CD14-positive monocyte (primary cell): ENCODE measurements around the gene RAB17. TPM values are rescaled to one million over a fixed set of nuclear protein-coding genes. Genes with fewer than 3 reads are reported as not detected.

Source experiments
- DNase-seq, 3 donors: peaks; one replicate each; pipeline ENCODE4 v3.0.0-alpha.2; 2011 to 2022
- H2AFZ ChIP-seq: 2 replicates; pipeline ENCODE4 v1.6.0; 2012; ENCODE audit warnings: mild to moderate bottlenecking, low read depth, low read length, inconsistent platforms; ENCODE audit not compliant: insufficient read depth, poor library complexity, severe bottlenecking
- H3K27ac ChIP-seq, 2 donors: 1 replicate in 1 of 2; 2 replicates in 1 of 2; pipeline ENCODE4 v1.5.1; 2012 to 2013; ENCODE audit warnings: low read length in 2 of 2, control low read depth in 1 of 2, inconsistent platforms in 1 of 2, low read depth in 1 of 2, mild to moderate bottlenecking in 1 of 2
- H3K27me3 ChIP-seq, 2 donors: one replicate each; pipeline versions ENCODE4 v1.6.0 to v1.6.1; 2011 to 2013; ENCODE audit warnings: low read length in 2 of 2; ENCODE audit not compliant: control insufficient read depth in 2 of 2, insufficient read depth in 2 of 2
- H3K36me3 ChIP-seq, 2 donors: replicated peaks in 1 of 2; 1 replicate in 1 of 2; 2 replicates in 1 of 2; pipeline versions ENCODE4 v1.5.1 to v1.6.1; 2012 to 2013; ENCODE audit warnings: low read length in 2 of 2, control low read depth in 1 of 2, inconsistent platforms in 1 of 2, mild to moderate bottlenecking in 1 of 2; ENCODE audit not compliant: insufficient read depth in 2 of 2, control insufficient read depth in 1 of 2
- H3K4me1 ChIP-seq, 2 donors: 1 replicate in 1 of 2; 2 replicates in 1 of 2; pipeline versions ENCODE4 v1.5.1 to v1.6.1; 2012 to 2013; ENCODE audit warnings: low read length in 2 of 2, control low read depth in 1 of 2, inconsistent platforms in 1 of 2, mild to moderate bottlenecking in 1 of 2, moderate library complexity in 1 of 2; ENCODE audit not compliant: insufficient read depth in 2 of 2, control insufficient read depth in 1 of 2
- H3K4me2 ChIP-seq: replicated peaks from 2 replicates; pipeline ENCODE3; 2012; ENCODE audit warnings: low read length, moderate library complexity, mild to moderate bottlenecking; ENCODE audit not compliant: poor library complexity, severe bottlenecking; ENCODE audit errors: extremely low read depth
- H3K4me3 ChIP-seq, 3 experiments: fragments of 200-600 bp in 1 of 3; sonication (generic) in 1 of 3; replicated peaks in 1 of 3; 1 replicate in 2 of 3; 2 replicates in 1 of 3; pipeline ENCODE4 v1.5.1; 2011 to 2013; ENCODE audit warnings: low read length in 3 of 3, mild to moderate bottlenecking in 3 of 3, control low read depth in 2 of 3, low read depth in 2 of 3, inconsistent platforms in 1 of 3, moderate library complexity in 1 of 3
- H3K79me2 ChIP-seq: 2 replicates; pipeline ENCODE4 v1.6.0; 2012; ENCODE audit warnings: mild to moderate bottlenecking, control low read depth, inconsistent platforms, low read length, moderate library complexity; ENCODE audit not compliant: insufficient read depth
- H3K9ac ChIP-seq: 2 replicates; pipeline ENCODE4 v1.6.0; 2017; ENCODE audit warnings: low read length, mild to moderate bottlenecking; ENCODE audit not compliant: insufficient read depth, poor library complexity, severe bottlenecking
- H3K9me3 ChIP-seq, 2 donors: replicated peaks in 1 of 2; 1 replicate in 1 of 2; 2 replicates in 1 of 2; pipeline versions ENCODE4 v1.5.1 to v1.6.1; 2012 to 2013; ENCODE audit warnings: low read length in 2 of 2, control low read depth in 1 of 2; ENCODE audit not compliant: control insufficient read depth in 1 of 2, insufficient read depth in 1 of 2
- H4K20me1 ChIP-seq: 2 replicates; pipeline ENCODE4 v1.6.0; 2012; ENCODE audit warnings: mild to moderate bottlenecking, low read length, control low read depth, moderate library complexity; ENCODE audit not compliant: insufficient read depth
- H3K27ac Mint-ChIP-seq, 7 donors: one replicate each; pipeline ENCODE4 v1.8.0; 2020; ENCODE audit warnings: mild to moderate bottlenecking in 7 of 7, mixed read lengths in 7 of 7, moderate library complexity in 6 of 7, inconsistent platforms in 2 of 7
- H3K27me3 Mint-ChIP-seq, 3 donors: one replicate each; pipeline ENCODE4 v1.8.0; 2021 to 2022; ENCODE audit warnings: low read depth in 3 of 3, mild to moderate bottlenecking in 3 of 3, mixed read lengths in 3 of 3, moderate library complexity in 3 of 3, inconsistent platforms in 1 of 3
- H3K36me3 Mint-ChIP-seq, 2 donors: one replicate each; pipeline ENCODE4 v1.8.0; 2020; ENCODE audit warnings: mixed read lengths in 2 of 2, inconsistent platforms in 1 of 2, mild to moderate bottlenecking in 1 of 2
- H3K4me1 Mint-ChIP-seq: one replicate; pipeline ENCODE4 v1.8.0; 2020; ENCODE audit warnings: mild to moderate bottlenecking, mixed read lengths
- H3K4me3 Mint-ChIP-seq, 2 donors: one replicate each; pipeline ENCODE4 v1.8.0; 2020; ENCODE audit warnings: mild to moderate bottlenecking in 2 of 2, mixed read lengths in 2 of 2, moderate library complexity in 1 of 2
- H3K9me3 Mint-ChIP-seq, 7 donors: one replicate each; pipeline ENCODE4 v1.8.0; 2020 to 2022; ENCODE audit warnings: mixed read lengths in 7 of 7, mild to moderate bottlenecking in 6 of 7, moderate library complexity in 6 of 7, inconsistent platforms in 2 of 7
- WGBS: methylation state at CpG from one replicate; pipeline ENCODE4 v1.1.5; 2013; ENCODE audit warnings: missing lambda C conversion rate; ENCODE audit not compliant: insufficient coverage; 5-methylcytosine and 5-hydroxymethylcytosine counted together
- intact Hi-C, 2 donors: fragments of 100-400 bp; cut with micrococcal nuclease; formaldehyde crosslinking; loops; one replicate each; pipeline versions ENCODE4 v1.15.0 to v1.15.1; 2023
- polyA plus RNA-seq, 3 donors: library from polyadenylated mRNA; depleted of rRNA in 1 of 3; unstranded in 2 of 3; stranded (reverse) in 1 of 3; fragments of 300-500 nt in 2 of 3; fragments of >200 nt in 1 of 3; fragmentation: Illumina TruSeq in 2 of 3; gene quantifications; 1 replicate in 2 of 3; 2 replicates in 1 of 3; pipeline ENCODE4 v1.2.3, GENCODE V29; 2012 to 2021
- TF ChIP-seq, protein P1 (sequence below): fragments of 200-600 bp; IDR thresholded peaks from one replicate; pipeline ENCODE4 v1.8.0; 2022; ENCODE audit warnings: antibody characterized with exemption, mild to moderate bottlenecking

RAB17 gene
- polyA plus RNA-seq, 3 donors, result 0.13 to 0.35 TPM; not detected in 1

DNA sequence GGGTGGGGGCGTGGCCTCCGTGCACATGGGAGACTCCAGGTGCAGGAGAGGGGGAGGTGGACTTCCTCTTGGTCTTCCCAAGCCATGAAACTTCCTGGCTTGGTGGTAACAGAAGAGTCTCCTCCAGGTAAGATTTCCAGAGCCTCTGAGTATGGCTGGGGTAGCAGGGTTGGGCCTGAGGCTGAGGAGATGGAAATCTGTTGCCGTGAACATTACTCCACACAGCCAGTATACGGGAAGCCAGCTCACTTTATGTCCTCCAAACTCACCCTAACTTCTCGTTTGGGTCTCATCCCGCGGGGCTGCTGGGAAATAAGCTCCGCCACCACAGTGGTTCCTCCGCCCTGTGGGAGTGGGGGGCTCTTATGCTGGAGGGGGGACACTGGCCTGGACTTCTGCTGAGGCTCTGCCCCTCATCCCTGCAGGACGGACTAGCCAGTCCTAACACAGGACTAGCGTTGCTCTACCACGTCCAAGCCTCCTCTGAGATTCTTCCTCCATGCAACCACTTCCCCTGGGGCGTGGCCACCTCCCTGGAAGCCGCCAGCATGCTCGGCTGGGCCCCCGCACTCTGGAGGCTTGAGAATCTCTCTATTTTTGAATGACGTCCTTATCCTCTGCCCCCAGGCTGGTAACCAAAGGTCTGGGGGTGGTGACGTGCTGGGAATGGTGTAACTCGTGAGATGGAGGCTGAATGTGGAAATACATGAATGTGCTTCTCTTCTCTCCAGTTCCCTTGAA lies 777 bp upstream of the RAB17 start:
- peak overlapping the region; percentile 88 for H2AFZ ChIP-seq
- no peaks in the 10 kb centered on the region for H3K9me3 ChIP-seq
- peak overlapping the region in 1 of 2 donors; percentile 43 for H3K27ac ChIP-seq
- WGBS, result 27% methylated on average over 5 of the region's 19 CpGs
- Mint-ChIP-seq H3K27me3 (peaks cover 5 to 7% (median 7%) of the 10 kb centered on the region in 3 donors), H3K4me1 (peaks cover 16% of the 10 kb centered on the region), H3K36me3 (no peaks in the 10 kb centered on the region), H3K4me3 (peak overlapping the region; percentile 81 to 86), H3K9me3 (peaks cover 0 to 6% (median 0%) of the 10 kb centered on the region in 7 donors), H3K27ac (peak overlapping the region; percentile 61 to 86 (median 76))
- peaks cover 14 to 19% of the 10 kb centered on the region in 2 donors for H3K4me1 ChIP-seq
- intact Hi-C loops, result no loop called here
- no peaks in the 10 kb centered on the region for H3K36me3 ChIP-seq
- no peak overlapping the region for H3K9ac ChIP-seq
- H3K4me2 ChIP-seq, result peak overlapping the region; percentile 76
- H3K27me3 ChIP-seq, result no peaks in the 10 kb centered on the region
- peak; percentile 33 to 63 (median 45) for DNase-seq
- no peaks in the 10 kb centered on the region for H4K20me1 ChIP-seq
- H3K79me2 ChIP-seq, result no peaks in the 10 kb centered on the region
- H3K4me3 ChIP-seq, result peak overlapping the region; percentile 24 to 71 (median 35)
- TF ChIP-seq, protein P1, sequence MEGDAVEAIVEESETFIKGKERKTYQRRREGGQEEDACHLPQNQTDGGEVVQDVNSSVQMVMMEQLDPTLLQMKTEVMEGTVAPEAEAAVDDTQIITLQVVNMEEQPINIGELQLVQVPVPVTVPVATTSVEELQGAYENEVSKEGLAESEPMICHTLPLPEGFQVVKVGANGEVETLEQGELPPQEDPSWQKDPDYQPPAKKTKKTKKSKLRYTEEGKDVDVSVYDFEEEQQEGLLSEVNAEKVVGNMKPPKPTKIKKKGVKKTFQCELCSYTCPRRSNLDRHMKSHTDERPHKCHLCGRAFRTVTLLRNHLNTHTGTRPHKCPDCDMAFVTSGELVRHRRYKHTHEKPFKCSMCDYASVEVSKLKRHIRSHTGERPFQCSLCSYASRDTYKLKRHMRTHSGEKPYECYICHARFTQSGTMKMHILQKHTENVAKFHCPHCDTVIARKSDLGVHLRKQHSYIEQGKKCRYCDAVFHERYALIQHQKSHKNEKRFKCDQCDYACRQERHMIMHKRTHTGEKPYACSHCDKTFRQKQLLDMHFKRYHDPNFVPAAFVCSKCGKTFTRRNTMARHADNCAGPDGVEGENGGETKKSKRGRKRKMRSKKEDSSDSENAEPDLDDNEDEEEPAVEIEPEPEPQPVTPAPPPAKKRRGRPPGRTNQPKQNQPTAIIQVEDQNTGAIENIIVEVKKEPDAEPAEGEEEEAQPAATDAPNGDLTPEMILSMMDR, result no peak

DNA sequence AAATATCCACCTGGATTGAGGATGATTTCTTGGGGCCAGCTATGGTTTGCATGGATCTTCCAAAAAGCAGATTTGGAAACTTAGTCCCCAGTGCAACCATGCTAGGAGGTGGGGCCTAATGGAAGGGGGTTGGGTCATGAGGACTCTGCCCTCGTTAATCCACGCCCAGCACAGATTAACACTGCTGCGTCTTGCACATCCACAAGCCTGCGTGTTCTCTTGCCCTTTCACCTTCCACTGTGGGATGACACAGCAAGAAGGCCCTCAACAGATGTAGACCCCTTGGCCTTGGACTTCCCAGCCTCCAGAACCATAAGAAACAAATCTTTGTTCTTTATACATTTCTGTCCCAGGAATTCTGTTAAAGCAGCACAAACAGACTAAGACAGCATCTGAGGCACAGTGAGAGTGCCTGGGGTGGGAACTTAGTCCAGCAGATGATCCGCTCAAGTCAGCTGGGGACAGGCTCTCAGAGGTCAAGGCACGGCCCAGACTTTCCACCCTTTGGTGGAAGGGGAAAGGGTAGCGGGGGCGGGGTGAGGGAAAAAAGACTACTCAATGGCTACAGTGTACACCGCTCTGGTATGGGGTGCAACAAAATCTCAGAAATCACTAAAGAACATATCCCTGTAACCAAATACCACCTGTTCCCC lies 2.4 kb downstream of the RAB17 start:
- peaks cover 5 to 7% (median 7%) of the 10 kb centered on the region in 3 donors for H3K27me3 Mint-ChIP-seq

More for the DNA sequence above, 2.4 kb downstream of the RAB17 start:
- Mint-ChIP-seq H3K4me3 (no peak overlapping the region), H3K9me3 (peaks cover 0 to 6% (median 0%) of the 10 kb centered on the region in 7 donors), H3K36me3 (no peaks in the 10 kb centered on the region), H3K27ac (no peak overlapping the region), H3K4me1 (peaks cover 14% of the 10 kb centered on the region)
- DNase-seq, result no peak
- no peak overlapping the region for H2AFZ ChIP-seq
- no peak overlapping the region for H3K4me3 ChIP-seq
- intact Hi-C loops, result no loop called here
- H3K4me1 ChIP-seq, result peaks cover 12 to 15% of the 10 kb centered on the region in 2 donors
- no peak overlapping the region for H3K9ac ChIP-seq
- no peak overlapping the region for H3K27ac ChIP-seq
- H3K36me3 ChIP-seq, result no peaks in the 10 kb centered on the region
- no peaks in the 10 kb centered on the region for H3K9me3 ChIP-seq
- H3K27me3 ChIP-seq, result no peaks in the 10 kb centered on the region
- no peak overlapping the region for H3K4me2 ChIP-seq
- TF ChIP-seq, protein P1, result no peak
- no peaks in the 10 kb centered on the region for H3K79me2 ChIP-seq
- 89% methylated on average over 4 of the region's 9 CpGs for WGBS
- H4K20me1 ChIP-seq, result no peaks in the 10 kb centered on the region
